DND-41 (cell line): ENCODE results near the gene ADISSP.

ENCODE experiments used
- CTCF ChIP-seq: IDR thresholded peaks from 2 replicates; pipeline ENCODE4 v1.5.1; 2012; ENCODE audit warnings: borderline replicate concordance, low read length, moderate library complexity, mild to moderate bottlenecking; ENCODE audit not compliant: poor library complexity, severe bottlenecking; ENCODE audit errors: extremely low read depth
- EZH2 ChIP-seq: IDR thresholded peaks from 3 replicates; pipeline ENCODE4 v1.6.1; 2012; ENCODE audit warnings: borderline replicate concordance, low read depth, mild to moderate bottlenecking, moderate library complexity, low read length, inconsistent platforms; ENCODE audit not compliant: severe bottlenecking

- TF ChIP-seq CTCF (no peak), EZH2 (no peak)
Observed at GRCh38 chr20:3745686-3746173, 21.8 kb downstream of the ADISSP start.
